SIG-M5 treated with dmso at 0.1 percent for 504 hours (cell line): ENCODE results near the gene C2orf66.

Source experiments
- DNase-seq: peaks from one replicate; lab custom pipeline; 2025; ENCODE audit not compliant: unreplicated experiment; lab: John Stamatoyannopoulos, UW

The C2orf66 gene

GRCh38 chr2:196767101-196767500, 42.1 kb downstream of the C2orf66 start:
- DNase-seq: no peak

- DNase-seq: no peak
Measured at GRCh38 chr2:196759378-196759706, 49.8 kb downstream of the C2orf66 start.

- DNase-seq: no peak
Measured at GRCh38 chr2:196758474-196759377, 50.4 kb downstream of the C2orf66 start.
